Diencephalon (tissue), 1 donor: ENCODE results near the gene SLC44A2. TPM values are rescaled to one million over a fixed set of nuclear protein-coding genes. Genes with fewer than 3 reads are reported as not detected.

Experiments
- total RNA-seq: library from RNA; depleted of rRNA; stranded (reverse); fragments of >200 nt; gene quantifications from one replicate; pipeline ENCODE4 v1.2.3, GENCODE V29; 2014

Gene SLC44A2
- 37.4 TPM for total RNA-seq

DNA sequence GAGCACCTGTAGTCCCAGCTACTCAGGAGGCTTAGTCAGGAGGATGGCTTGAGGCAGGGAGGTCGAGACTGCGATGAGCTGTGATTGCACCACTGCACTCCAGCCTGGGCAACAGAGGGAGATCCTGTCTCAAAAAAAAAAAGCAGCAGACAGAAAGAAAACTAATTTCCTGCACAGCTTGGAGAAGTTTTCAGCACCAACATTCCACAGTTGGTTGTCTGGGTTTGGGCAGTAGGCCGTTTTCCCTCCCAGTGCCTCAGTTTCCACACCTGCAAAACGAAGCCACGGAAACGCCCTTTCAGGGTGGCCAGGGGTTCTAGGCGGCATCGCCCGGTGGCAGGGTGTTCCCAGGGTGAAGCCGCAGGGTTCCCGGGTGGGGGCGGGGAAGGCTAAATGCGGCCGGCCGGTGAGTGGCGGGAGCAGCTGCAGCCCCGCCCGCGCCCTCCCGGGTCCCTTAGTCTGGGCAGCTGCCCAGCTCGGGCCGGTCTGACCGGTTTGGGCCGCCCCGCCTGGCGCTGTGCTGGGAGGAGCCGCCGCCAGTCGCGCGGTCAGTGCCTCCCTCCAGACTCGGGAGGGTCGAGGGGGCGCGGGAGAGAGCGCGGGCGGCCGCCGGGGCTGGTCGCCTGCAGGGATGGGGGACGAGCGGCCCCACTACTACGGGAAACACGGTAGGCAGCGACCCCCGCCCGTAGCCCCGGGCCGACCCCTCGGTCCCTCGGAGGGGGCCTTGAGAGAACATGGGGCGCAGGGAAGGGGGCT is at the start of gene SLC44A2:
SLC44A2 (plus strand) TSS at position 551 of the 759 bp plus-strand sequence; CDS start at position 632, 81 bp downstream.

DNA sequence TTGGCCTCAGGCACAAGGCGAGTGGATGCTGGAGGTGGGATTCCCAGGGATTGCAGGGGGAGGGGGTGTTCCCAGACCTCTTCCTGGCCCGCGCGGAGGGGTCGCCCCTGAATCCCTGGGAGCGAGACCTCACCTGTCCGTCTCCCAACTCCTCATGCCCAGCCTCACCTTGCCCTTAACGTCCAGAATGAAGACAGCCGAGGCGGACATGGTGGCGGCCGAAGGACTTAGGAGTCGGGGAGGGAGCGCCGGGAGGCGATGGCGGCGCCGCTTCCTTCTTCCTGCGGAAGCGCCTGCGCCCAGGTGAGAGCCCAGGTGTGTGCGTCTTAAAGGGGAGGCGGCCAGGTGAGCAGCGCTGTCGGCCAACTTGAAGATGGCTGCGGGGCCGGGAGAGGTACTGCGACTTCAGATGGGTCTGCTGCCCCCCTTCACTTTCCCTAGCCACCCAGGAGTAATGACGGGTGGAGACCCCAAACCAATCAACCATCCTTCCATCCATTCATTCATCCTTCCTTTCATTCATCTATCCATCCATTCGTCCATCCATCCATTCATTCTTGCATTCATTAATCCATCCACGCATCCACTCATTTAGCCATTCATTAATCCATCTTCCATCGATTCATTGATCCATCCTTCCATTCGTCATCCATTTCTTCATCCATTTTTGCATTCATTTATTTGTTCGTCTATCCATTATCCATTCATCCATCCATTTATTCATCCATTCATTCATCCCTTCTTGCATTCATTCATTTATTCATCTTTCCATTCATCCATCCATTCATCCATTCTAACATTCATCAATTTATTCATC is 38.1 kb upstream of the SLC44A2 start, which contains the start of gene AP1M2:
AP1M2 (minus strand) TSS at position 291 of the 817 bp plus-strand sequence; CDS start at position 210, 81 bp downstream.

DNA sequence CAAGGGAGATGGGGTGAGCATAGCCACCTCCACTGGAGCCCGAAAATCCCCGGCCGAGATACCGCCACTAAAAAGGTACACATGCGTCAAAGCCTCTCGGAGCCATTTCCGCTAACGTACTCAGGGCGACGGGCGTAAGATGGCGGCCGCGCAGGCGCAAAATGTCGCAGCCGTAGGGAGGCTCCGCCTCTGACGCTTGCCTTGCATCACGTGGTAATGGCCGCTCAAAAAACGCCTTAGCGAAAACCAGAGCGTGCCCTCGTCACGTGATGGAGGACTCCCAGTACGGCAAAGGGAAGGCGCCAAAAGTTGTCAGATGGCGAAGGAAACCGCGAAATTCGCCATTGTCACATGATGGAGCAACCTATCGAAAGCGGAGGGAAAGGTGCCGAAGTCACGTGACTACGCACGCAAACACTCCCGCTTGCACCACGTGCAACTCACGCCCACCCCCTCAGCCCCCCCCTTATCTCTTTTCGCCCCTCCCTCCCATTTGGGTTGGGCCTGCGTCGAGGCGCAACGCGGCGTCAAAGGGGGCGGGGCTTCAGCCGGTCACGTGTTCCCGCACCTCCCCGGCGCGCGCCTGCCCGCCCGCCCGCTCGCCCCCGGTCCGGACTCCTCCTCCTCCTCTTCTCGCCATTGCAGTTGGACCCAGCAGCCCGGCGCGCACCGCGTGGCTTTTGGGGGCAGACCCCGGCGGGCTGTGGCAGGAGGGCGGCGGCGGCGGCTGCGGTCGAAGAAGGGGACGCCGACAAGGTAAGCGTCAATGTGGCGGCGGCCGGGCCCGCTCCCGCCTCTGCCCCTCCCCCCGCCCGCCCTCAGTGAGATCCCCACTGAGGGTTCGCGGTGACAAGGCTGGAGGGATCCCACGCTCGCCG is 28.6 kb downstream of the SLC44A2 start, which contains the start of gene ILF3:
ILF3 (plus strand) TSS at position 615 of the 878 bp plus-strand sequence. CDS start 16,260 bp downstream, outside the sequence.

Other genes starting within 250 kb of the SLC44A2 start
- gene TYK2, start 245.0 kb upstream of the SLC44A2 start, total RNA-seq, result 40.6 TPM
- 62.1 TPM for gene CDC37, start 222.0 kb upstream of the SLC44A2 start, total RNA-seq
- 9.0 TPM for gene PDE4A, start 205.0 kb upstream of the SLC44A2 start, total RNA-seq
- 36.9 TPM for gene KEAP1, start 122.2 kb upstream of the SLC44A2 start, total RNA-seq
- gene S1PR5, start 108.1 kb upstream of the SLC44A2 start, total RNA-seq, result not detected
- 15.9 TPM for gene ATG4D, start 81.6 kb upstream of the SLC44A2 start, total RNA-seq
- 4.4 TPM for gene KRI1, start 59.5 kb upstream of the SLC44A2 start, total RNA-seq
- gene CDKN2D, start 56.6 kb upstream of the SLC44A2 start, total RNA-seq, result 140 TPM
- gene AP1M2, start 38.2 kb upstream of the SLC44A2 start, total RNA-seq, result 2.1 TPM
- 134 TPM for gene ILF3, start 28.8 kb downstream of the SLC44A2 start, total RNA-seq
- gene QTRT1, start 75.9 kb downstream of the SLC44A2 start, total RNA-seq, result 30.9 TPM
- gene DNM2, start 92.5 kb downstream of the SLC44A2 start, total RNA-seq, result 50.3 TPM
- gene TMED1, start 210.7 kb downstream of the SLC44A2 start, total RNA-seq, result 14.3 TPM
- gene C19orf38, start 222.9 kb downstream of the SLC44A2 start, total RNA-seq, result 1.2 TPM
- 30.9 TPM for gene CARM1, start 246.0 kb downstream of the SLC44A2 start, total RNA-seq